ENCODE results near the gene BNC2.

BNC2 gene

DNA sequence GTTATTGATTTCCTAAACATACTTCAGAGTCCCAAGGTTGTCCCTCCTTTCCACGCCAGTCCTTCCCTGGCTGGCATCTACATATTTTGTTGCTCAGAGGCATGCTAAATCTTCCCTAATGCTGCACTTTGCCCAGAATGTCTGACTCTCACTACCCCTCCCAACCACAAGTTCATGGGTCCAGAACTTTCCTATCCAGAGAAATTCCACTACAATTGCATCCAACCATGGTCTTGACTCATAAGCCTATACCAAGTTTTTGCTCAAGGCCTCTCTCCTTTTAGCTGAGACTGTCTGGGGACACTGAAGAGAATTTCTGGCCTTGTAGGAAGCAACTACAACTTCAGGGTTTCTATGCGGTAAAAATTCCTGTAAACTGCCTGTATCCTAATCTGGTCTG, 206.3 kb downstream of the BNC2 start:
- Histone ChIP-seq H3K27me3 (replicated peaks) (no peaks in the 10 kb centered on the region), H3K36me3 (replicated peaks) (no peaks in the 10 kb centered on the region), H3K4me3 (ENCODE audit: low read depth, low read length) (no peak overlapping the region), H3K27ac (no peak overlapping the region)
- in situ Hi-C loops (cut with HindIII; ENCODE audit: low pct_ligation_motif_present, low sequenced_read_pairs), result no loop called here
- TF ChIP-seq CTCF (IDR thresholded peaks at IDR 0.05; ENCODE audit: low read depth, low read length, missing control alignments), result no peak
- no peak for DNase-seq

DNA sequence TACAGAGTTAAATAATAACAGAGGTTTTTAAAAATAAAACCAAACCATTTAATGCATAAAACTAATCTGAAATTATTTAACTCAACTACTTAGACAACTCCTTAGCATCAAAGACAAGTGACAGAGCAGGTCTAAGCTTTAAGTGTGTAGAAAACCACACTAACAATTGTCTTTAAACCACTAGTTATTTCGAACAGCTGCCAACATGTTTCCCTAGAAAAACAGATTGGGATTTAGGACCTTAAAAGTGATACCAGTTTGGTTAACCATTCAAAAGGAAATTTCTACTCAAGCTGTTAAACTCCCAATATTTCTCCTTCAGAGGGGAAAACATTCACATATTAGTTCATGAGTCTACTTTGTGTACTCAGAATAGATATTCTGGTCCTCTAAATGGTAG, 208.7 kb downstream of the BNC2 start:
- H3K27ac ChIP-seq, result no peak overlapping the region
- in situ Hi-C loops (cut with HindIII; ENCODE audit: low pct_ligation_motif_present, low sequenced_read_pairs), result no loop called here
- TF ChIP-seq CTCF (IDR thresholded peaks at IDR 0.05; ENCODE audit: low read depth, low read length, missing control alignments), result no peak
- no peak for DNase-seq
- H3K4me3 ChIP-seq (ENCODE audit: low read depth, low read length), result no peak overlapping the region
- H3K27me3 ChIP-seq (replicated peaks), result no peaks in the 10 kb centered on the region
- no peaks in the 10 kb centered on the region for H3K36me3 ChIP-seq (replicated peaks)

DNA sequence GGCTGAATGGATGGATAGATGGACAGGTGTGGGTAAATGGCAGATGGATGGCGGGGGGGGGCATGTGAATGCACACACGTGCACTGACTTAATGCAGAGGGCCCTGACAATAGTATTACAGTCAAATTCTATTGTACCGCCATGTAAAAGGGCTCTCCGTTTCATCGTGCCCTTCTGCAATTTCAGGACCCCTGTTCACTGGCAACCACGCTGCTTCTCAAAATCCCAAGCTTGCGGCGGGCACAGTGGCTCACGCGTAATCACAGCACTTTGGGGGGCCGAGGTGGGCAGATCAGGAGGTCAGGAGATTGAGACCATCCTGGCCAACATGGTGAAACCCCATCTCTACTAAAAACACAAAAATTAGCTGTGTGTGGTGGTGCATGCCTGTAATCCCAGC, 211.4 kb downstream of the BNC2 start:
- TF ChIP-seq CTCF (IDR thresholded peaks at IDR 0.05; ENCODE audit: low read depth, low read length, missing control alignments), result no peak
- no peaks in the 10 kb centered on the region for H3K27me3 ChIP-seq (replicated peaks)
- no peak overlapping the region for H3K27ac ChIP-seq
- in situ Hi-C loops (cut with HindIII; ENCODE audit: low pct_ligation_motif_present, low sequenced_read_pairs), result no loop called here
- no peaks in the 10 kb centered on the region for H3K36me3 ChIP-seq (replicated peaks)
- no peak overlapping the region for H3K4me3 ChIP-seq (ENCODE audit: low read depth, low read length)
- no peak for DNase-seq

- H3K36me3 ChIP-seq (replicated peaks), result no peaks in the 10 kb centered on the region
- no peak for TF ChIP-seq CTCF (IDR thresholded peaks at IDR 0.05; ENCODE audit: low read depth, low read length, missing control alignments)
Observed at GRCh38 chr9:16656432-16657169, 213.9 kb downstream of the BNC2 start.

GRCh38 chr9:16654596-16655126, 215.8 kb downstream of the BNC2 start:
- Histone ChIP-seq H3K4me3 (ENCODE audit: low read depth, low read length) (no peak overlapping the region), H3K36me3 (replicated peaks) (no peaks in the 10 kb centered on the region), H3K27ac (no peak overlapping the region), H3K27me3 (replicated peaks) (no peaks in the 10 kb centered on the region)
- in situ Hi-C loops (cut with HindIII; ENCODE audit: low pct_ligation_motif_present, low sequenced_read_pairs), result no loop called here
- TF ChIP-seq CTCF (IDR thresholded peaks at IDR 0.05; ENCODE audit: low read depth, low read length, missing control alignments), result no peak
- DNase-seq, result no peak

More at GRCh38 chr9:16656432-16657169, 213.9 kb downstream of the BNC2 start:
- no peak overlapping the region for H3K27ac ChIP-seq
- in situ Hi-C loops (cut with HindIII; ENCODE audit: low pct_ligation_motif_present, low sequenced_read_pairs), result no loop called here
- no peaks in the 10 kb centered on the region for H3K27me3 ChIP-seq (replicated peaks)
- no peak for DNase-seq
- H3K4me3 ChIP-seq (ENCODE audit: low read depth, low read length), result no peak overlapping the region
